ENCODE results near the gene CNTN4.

CNTN4 gene

GRCh38 chr3:2266606-2267005, 167.9 kb downstream of the CNTN4 start:
- DNase-seq (ENCODE audit: low read depth), result no peak

DNA sequence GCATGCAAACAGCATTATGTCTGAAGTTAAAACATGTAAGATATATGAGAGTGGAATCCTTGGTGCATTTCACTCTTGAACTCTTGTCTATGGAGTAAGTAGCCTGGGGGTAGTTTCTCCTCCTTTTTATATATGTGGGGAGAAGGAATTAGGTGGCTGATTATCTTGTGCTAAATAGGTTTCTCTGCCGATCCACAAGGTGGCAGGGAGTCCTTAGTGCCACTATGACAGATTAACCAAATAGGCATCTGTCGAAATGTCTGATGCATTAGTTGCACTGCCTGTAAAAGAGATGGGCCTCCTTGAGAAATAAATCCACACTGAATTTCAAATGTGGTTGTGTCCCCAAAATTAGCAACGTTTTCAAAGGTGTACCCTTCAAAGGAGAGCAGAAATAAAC, 170.1 kb downstream of the CNTN4 start:
- DNase-seq (ENCODE audit: low read depth), result no peak

DNA sequence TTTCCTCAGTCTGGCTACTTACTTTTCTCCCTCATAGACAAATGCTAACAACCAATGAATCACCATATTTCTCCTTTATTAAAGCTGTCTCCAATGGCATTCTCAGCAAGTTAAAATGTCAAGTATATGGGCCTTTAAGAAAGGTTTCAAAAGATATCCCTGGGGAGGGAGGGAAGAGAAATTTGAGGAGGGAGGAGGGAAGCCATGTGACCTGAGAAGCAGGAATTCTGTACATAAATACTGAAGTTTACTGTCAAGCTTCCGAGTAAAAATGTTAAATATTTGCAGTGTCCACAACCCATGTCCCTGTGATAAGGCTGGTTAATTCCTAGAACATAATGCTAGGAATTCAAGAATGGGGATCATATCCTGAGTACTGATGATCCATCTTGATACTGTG, 175.9 kb downstream of the CNTN4 start:
- no peak for DNase-seq (ENCODE audit: low read depth)

GRCh38 chr3:2283818-2284217, 185.2 kb downstream of the CNTN4 start:
- no peak for DNase-seq (ENCODE audit: low read depth)

DNA sequence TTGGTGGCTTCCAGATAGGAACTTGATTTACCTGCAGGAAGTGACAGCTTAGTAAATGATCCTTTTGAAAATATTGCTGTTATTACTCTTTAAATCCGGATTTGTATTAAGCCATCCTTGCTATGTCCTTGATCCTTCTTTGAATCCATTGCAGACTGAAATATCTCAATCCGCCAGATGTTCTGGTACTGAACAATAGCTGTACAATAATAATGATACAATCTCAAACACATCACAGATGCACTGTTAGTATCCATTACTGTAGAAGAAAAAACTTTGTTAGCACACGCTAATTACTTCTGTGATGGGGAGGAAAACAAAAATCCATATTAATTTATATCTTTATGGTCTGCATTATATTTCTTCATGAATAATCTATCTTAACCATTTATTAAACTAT, 202.3 kb downstream of the CNTN4 start:
- DNase-seq (ENCODE audit: low read depth), result no peak

DNA sequence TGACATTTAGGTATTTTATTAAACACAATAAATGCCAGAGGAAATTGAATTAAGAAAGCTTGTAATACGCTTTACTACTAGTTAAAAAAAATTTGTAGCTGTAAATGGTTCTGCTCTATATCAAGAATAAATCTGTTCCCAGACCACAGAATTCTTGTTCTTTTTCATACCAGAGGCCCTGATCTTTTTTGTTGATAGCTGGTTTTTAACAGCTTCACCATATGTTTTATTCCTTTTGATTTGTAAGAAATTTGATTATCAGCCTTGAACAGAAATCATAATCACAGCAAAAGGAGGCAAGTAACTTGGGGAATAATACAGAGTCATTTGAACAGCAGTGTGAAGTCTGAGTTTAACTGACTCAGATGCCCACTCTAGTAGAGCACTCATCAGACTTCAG, 202.7 kb downstream of the CNTN4 start:
- no peak for DNase-seq (ENCODE audit: low read depth)

- no peak for DNase-seq (ENCODE audit: low read depth)
Observed at GRCh38 chr3:2303566-2303965, 204.9 kb downstream of the CNTN4 start.

DNA sequence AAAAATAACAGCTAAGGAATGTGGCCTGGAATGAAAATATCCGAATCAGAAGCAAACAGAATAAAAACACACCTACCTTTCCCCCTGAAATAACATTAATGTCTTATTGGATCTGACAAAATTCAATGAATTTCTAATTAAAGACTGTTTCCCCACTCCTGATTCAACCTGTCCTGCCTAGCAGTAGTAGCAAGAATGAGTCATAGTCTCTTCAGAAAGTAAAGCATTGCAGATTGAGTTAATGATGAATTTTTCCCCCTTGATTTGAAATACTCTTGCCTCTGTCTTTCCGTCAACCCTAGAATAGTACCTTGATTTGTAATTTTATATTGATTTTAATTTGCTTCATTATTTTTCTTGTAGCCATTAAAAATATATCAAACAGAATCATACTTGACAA, 212.4 kb downstream of the CNTN4 start:
- no peak for DNase-seq (ENCODE audit: low read depth)

DNA sequence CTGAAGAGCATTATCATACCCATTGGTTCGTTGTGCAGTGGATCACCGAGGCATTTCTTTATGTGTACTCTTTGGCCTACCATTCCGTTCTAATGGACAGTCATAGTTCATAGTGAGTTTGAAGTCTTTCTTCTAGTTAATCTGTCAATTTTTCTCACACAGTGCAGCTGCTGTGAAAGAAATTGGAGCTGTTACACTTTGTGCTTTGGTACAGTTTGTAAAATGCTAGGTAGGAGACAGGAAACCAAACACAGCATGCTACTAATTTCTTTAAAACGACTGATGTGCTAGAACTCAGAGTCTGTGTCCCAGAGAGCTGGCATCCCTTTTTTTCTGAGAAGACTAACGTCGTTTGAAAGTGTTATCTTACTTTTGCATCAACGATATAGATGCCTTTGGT, 218.9 kb downstream of the CNTN4 start:
- DNase-seq (ENCODE audit: low read depth), result no peak

GRCh38 chr3:2334921-2335320, 236.3 kb downstream of the CNTN4 start:
- DNase-seq (ENCODE audit: low read depth), result no peak

GRCh38 chr3:2343031-2343682, 244.5 kb downstream of the CNTN4 start:
- no peak for DNase-seq (ENCODE audit: low read depth)

DNA sequence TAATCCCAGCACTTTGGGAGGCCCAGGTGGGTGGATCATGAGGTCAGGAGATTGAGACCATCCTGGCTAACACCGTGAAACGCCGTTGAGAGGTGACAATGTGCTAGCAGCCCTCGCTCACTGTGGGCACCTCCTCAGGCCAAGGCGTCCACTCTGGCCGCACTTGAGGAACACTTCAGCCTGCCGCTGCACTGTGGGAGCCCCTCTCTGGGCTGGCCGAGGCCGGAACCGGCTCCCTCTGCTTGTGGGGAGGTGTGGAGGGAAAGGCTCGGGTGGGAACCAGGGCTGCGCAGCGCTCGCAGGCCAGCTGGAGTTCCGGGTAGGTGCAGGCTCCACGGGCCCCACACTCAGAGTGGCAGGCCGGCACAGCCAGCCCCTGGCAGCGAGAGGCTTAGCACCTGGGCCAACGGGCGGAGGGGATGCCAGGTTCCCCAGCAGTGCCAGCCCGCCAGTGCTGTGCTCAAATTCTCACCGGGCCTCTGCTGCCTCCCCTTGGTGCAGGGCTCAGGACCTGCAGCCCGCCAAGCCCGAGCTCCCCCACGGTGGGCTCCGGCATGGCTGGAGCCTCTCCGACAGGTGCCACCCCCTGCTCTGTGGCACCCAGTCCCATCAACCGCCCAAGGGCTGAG, 253.6 kb downstream of the CNTN4 start:
- no peak for DNase-seq (ENCODE audit: low read depth)

- no peak for DNase-seq (ENCODE audit: low read depth)
Observed at GRCh38 chr3:2354702-2355101, 256.0 kb downstream of the CNTN4 start.

DNA sequence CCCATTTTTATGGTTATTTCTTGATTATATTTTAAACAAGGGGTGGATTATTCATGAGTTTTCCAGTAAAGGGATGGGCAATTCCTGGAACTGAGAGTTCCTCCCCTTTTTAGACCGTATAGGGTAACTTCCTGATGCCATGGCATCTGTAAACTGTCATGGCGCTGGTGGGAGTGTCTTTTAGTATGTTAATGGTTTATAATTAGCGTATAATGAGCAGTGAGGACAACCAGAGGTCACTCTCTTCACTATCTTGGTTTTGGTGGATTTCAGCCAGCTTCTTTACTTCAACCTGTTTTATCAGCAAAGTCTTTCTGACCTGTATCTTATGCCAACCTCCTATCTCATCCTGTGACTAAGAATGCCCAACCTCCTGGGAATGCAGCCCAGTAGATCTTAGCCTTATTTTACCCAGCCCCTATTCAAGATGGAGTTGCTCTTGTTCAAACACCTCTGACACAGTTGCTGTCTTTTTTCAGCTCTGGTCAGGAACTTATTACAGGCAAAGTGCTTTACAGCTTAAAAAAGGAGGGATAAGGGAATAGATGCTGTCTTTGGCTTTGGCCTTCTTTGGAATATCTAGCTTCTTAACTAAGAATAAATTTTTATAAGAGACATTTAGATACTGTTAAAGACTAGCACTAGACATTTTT, 257.8 kb downstream of the CNTN4 start:
- DNase-seq (ENCODE audit: low read depth), result no peak

DNA sequence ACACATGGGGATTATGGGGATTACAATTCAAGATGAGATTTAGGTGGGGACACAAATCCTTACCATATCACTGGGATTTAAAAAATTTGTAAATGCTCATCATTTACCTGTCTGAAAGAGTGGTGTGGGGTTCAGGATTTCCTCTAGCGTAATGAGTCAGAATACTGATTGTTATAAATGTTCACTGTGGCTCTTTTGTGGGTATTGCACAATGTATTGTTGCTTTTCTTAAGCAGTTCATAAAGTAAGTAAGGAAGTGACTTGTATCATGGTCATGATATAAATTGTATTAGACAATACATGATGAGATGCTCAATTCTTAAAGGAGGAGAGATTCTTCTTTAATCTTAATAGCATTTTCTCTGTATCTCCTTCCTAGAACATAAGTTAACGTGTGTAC, 262.1 kb downstream of the CNTN4 start:
- DNase-seq (ENCODE audit: low read depth), result no peak

- DNase-seq (ENCODE audit: low read depth), result no peak
Observed at GRCh38 chr3:2362122-2362521, 263.5 kb downstream of the CNTN4 start.

GRCh38 chr3:2363854-2364253, 265.2 kb downstream of the CNTN4 start:
- no peak for DNase-seq (ENCODE audit: low read depth)

- no peak for DNase-seq (ENCODE audit: low read depth)
Observed at GRCh38 chr3:2370317-2370716, 271.7 kb downstream of the CNTN4 start.

- no peak for DNase-seq (ENCODE audit: low read depth)
Observed at GRCh38 chr3:2372306-2372705, 273.6 kb downstream of the CNTN4 start.

GRCh38 chr3:2375376-2375775, 276.7 kb downstream of the CNTN4 start:
- no peak for DNase-seq (ENCODE audit: low read depth)

DNA sequence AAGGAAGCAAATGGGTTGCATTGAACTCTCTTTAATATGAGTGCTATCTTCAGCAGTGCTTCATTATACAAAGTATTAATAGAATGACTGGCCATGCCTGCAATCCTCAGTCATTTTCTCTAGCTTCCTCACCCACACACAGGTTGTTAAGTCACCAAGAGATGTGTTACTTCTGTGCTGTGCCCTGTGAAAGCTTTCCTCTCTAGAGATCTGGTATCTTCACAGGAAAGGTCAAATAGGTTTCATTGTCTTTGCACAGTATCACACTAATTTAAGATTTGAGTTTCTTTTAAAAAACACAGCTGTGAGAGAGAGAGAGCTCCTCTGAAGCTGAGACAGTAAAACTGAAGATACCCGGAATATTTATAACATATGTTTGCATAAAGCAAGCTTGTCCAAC, 278.6 kb downstream of the CNTN4 start:
- no peak for DNase-seq (ENCODE audit: low read depth)

DNA sequence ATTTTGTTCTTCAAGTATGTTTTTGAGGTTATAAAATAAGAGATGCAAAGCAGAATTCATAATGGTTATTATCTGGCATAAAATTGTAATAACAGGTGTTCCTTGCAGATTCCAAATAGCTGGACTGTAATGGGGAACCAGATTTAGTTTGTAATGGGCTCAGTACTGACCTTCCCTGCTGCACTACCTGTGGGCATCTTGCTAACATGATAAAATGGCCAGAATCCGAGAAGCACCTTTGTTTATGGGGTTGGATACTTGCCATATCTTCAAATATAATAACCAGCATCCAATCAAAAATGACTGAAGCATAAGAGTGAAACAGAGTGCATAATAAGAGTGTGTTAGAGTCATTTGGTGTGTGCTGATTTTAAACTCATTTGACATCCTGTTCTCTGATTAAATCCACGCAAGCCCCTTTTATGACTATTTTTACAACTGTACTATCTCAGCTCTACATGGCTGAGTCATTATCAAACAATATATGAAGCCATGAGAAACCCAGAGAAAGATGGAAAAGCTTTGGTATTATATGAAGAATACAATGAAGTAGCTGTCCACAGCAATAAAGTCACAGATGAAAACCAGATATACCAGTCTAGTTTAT, 292.4 kb downstream of the CNTN4 start:
- DNase-seq (ENCODE audit: low read depth), result no peak

GRCh38 chr3:2391896-2392295, 293.2 kb downstream of the CNTN4 start:
- DNase-seq (ENCODE audit: low read depth), result no peak

Measured in activated T-cell treated with anti-CD3 and anti-CD28 coated beads for 48 hours (primary cell).